ENCODE data around the gene PCDH18.
"Not testable (repeated sequence)": the region's sequence is repeated elsewhere in the genome, so short reads cannot be mapped to it uniquely, and the experiment has no call there.

PCDH18 gene

GRCh38 chr4:137528673-137529072 lies 3.6 kb downstream of the PCDH18 start:
- FAIRE-seq = no peak

GRCh38 chr4:137526681-137527080 lies 5.6 kb downstream of the PCDH18 start:
- no peak for FAIRE-seq

- FAIRE-seq = no peak
These were observed 7.4 kb downstream of the PCDH18 start for GRCh38 chr4:137524725-137525369.

- FAIRE-seq = no peak
These were observed 9.0 kb downstream of the PCDH18 start for GRCh38 chr4:137523329-137523728.

GRCh38 chr4:137521053-137521452 lies 11.2 kb downstream of the PCDH18 start:
- no peak for FAIRE-seq

- FAIRE-seq = peak; percentile 12
These were observed 12.9 kb downstream of the PCDH18 start for GRCh38 chr4:137519406-137519805.

GRCh38 chr4:137517323-137517722 lies 15.0 kb downstream of the PCDH18 start:
- not testable (repeated sequence) for FAIRE-seq

GRCh38 chr4:137514406-137515111 lies 17.7 kb downstream of the PCDH18 start:
- no peak for FAIRE-seq

- FAIRE-seq = peak; percentile 97
These were observed 21.6 kb downstream of the PCDH18 start for GRCh38 chr4:137510557-137511265.

- FAIRE-seq = no peak
These were observed 22.4 kb downstream of the PCDH18 start for GRCh38 chr4:137509855-137510282.

GRCh38 chr4:137502339-137503129 lies 29.8 kb downstream of the PCDH18 start:
- FAIRE-seq = peak; percentile 41

GRCh38 chr4:137496267-137496666 lies 36.0 kb downstream of the PCDH18 start:
- FAIRE-seq = not testable (repeated sequence)

- no peak for FAIRE-seq
These were observed 36.7 kb downstream of the PCDH18 start for GRCh38 chr4:137495578-137495977.

GRCh38 chr4:137483313-137483959 lies 48.9 kb downstream of the PCDH18 start:
- not testable (repeated sequence) for FAIRE-seq

GRCh38 chr4:137479657-137480056 lies 52.6 kb downstream of the PCDH18 start:
- not testable (repeated sequence) for FAIRE-seq

GRCh38 chr4:137476345-137476744 lies 55.9 kb downstream of the PCDH18 start:
- no peak for FAIRE-seq

- peak; percentile 99 for FAIRE-seq
These were observed 57.5 kb downstream of the PCDH18 start for GRCh38 chr4:137474711-137475301.

GRCh38 chr4:137471895-137472294 lies 60.4 kb downstream of the PCDH18 start:
- no peak for FAIRE-seq

GRCh38 chr4:137471461-137471860 lies 60.8 kb downstream of the PCDH18 start:
- FAIRE-seq = no peak

- FAIRE-seq = no peak
These were observed 61.5 kb downstream of the PCDH18 start for GRCh38 chr4:137470806-137471205.
